Thyroid gland (tissue), 4 donors: ENCODE measurements around the gene HSF5. TPM values are rescaled to one million over a fixed set of nuclear protein-coding genes. Genes with fewer than 3 reads are reported as not detected.

Experiments
- DNase-seq, 2 donors: peaks; one replicate each; pipeline ENCODE4 v3.0.0-alpha.2; 2019
- H3K27ac ChIP-seq, 3 donors: fragments of 200-600 bp; sonication (generic); 1 replicate in 2 of 3; 2 replicates in 1 of 3; pipeline ENCODE4 v1.5.1; 2016 to 2019; ENCODE audit warnings: mild to moderate bottlenecking in 1 of 3, moderate library complexity in 1 of 3
- H3K27me3 ChIP-seq: fragments of 200-600 bp; sonication (generic); one replicate; pipeline ENCODE4 v1.5.1; 2019
- H3K36me3 ChIP-seq, 2 donors: fragments of 200-600 bp; sonication (generic); one replicate each; pipeline ENCODE4 v1.5.1; 2016 to 2019
- H3K4me1 ChIP-seq, 2 donors: fragments of 200-600 bp; sonication (generic); one replicate each; pipeline ENCODE4 v1.5.1; 2017 to 2019
- H3K4me3 ChIP-seq, 3 donors: fragments of 200-600 bp; sonication (generic); replicated peaks in 1 of 3; 1 replicate in 2 of 3; 2 replicates in 1 of 3; pipeline ENCODE4 v1.5.1; 2016; ENCODE audit warnings: mild to moderate bottlenecking in 1 of 3
- H3K9me3 ChIP-seq: fragments of 200-600 bp; sonication (generic); one replicate; pipeline ENCODE4 v1.5.1; 2017
- POLR2A ChIP-seq, 2 donors: fragments of 450-650 bp; IDR thresholded peaks; one replicate each; pipeline ENCODE4 v1.6.1; 2017; ENCODE audit warnings: antibody characterized with exemption in 2 of 2, mild to moderate bottlenecking in 2 of 2, moderate library complexity in 1 of 2
- WGBS, 2 donors: methylation state at CpG; one replicate each; pipeline ENCODE4 v1.1.5; 2017; 5-methylcytosine and 5-hydroxymethylcytosine counted together
- intact Hi-C: fragments of 100-400 bp; cut with DNase I; formaldehyde crosslinking; loops from one replicate; pipeline ENCODE4 v1.15.1; 2023
- total RNA-seq, 4 donors: library from RNA; depleted of rRNA; stranded (reverse); fragments of >200 nt; gene quantifications; one replicate each; pipeline ENCODE4 v1.2.3, GENCODE V29; 2016
- TF ChIP-seq, protein P1 (sequence below), 6 experiments: fragments of 200-600 bp in 3 of 6; fragments of 450-650 bp in 3 of 6; sonication (generic) in 3 of 6; IDR thresholded peaks; one replicate each; pipeline ENCODE4 v1.5.1; 2016 to 2019; ENCODE audit warnings: antibody characterized with exemption in 6 of 6, mild to moderate bottlenecking in 2 of 6, inconsistent platforms in 1 of 6, moderate library complexity in 1 of 6

Gene HSF5
- total RNA-seq, 4 donors from 2014 or later = 0.10 to 0.25 (median 0.12) TPM

DNA sequence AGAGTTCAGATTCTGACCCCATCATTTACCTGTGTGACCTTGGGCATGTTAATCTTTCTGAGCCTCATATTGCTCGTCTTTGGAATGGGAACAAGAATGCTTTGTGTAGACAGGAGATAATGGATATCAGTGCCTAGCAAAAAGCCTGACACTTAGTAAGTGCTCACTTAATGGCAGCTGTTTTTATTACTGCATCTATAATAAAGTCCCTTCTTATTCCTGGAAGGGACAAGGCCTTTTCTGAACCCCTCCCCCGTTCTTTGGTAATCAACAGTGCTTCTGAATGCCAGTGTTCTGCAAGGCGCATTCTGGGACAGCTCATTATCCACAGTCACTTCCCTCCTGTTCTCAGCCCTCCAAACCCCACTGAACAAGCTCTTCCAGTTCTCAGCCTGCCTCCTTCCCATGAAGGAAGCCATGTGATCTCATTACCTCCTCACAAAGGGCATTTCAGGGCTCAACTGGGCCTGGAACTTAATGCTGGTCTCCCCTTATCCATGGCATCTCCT lies 111.1 kb downstream of the HSF5 start:
- Histone ChIP-seq H3K4me3 (no peak overlapping the region), H3K27me3 (no peaks in the 10 kb centered on the region), H3K9me3 (no peaks in the 10 kb centered on the region), H3K4me1 (no peaks in the 10 kb centered on the region), H3K27ac (no peak overlapping the region), H3K36me3 (no peaks in the 10 kb centered on the region)
- intact Hi-C loops = loop anchor here (10.0 kb wide), 1 partner anchor 52 kb away; the partner anchor contains the start of gene TSPOAP1
- TF ChIP-seq, protein P1, sequence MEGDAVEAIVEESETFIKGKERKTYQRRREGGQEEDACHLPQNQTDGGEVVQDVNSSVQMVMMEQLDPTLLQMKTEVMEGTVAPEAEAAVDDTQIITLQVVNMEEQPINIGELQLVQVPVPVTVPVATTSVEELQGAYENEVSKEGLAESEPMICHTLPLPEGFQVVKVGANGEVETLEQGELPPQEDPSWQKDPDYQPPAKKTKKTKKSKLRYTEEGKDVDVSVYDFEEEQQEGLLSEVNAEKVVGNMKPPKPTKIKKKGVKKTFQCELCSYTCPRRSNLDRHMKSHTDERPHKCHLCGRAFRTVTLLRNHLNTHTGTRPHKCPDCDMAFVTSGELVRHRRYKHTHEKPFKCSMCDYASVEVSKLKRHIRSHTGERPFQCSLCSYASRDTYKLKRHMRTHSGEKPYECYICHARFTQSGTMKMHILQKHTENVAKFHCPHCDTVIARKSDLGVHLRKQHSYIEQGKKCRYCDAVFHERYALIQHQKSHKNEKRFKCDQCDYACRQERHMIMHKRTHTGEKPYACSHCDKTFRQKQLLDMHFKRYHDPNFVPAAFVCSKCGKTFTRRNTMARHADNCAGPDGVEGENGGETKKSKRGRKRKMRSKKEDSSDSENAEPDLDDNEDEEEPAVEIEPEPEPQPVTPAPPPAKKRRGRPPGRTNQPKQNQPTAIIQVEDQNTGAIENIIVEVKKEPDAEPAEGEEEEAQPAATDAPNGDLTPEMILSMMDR (IDR thresholded peaks at IDR 0.05) = no peak
- TF ChIP-seq POLR2A (IDR thresholded peaks at IDR 0.05) = no peak
- no peak for DNase-seq
- 85 to 86% methylated on average over 3 of the region's 3 CpGs for WGBS, 2 donors

DNA sequence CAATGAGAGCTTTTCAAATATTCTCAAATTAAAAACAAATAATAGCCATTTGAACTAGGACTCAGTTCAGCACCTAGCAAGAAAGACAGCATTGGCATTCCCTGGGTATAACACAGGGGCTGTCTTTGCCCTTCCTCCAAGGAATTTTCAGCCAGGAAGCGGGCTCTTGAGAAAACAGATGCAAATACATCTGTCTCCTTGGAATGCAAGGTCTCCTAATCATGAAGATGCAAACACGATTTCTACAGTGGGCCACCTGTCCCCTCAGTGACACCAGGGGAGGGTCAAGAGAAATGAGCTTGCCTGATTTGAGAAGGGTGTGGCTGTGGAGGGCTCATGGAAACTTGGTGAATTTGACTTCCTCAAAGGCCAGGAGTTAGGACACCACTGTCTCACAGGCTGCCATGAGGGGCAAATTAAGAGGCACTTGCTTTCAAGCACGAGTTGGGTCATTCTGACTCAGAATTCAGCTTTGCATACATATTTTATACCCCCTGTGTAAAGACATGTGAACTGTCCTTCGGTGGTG lies 111.7 kb downstream of the HSF5 start:
- WGBS, 2 donors = 77 to 88% methylated on average over 4 of the region's 4 CpGs
- no peaks in the 10 kb centered on the region for H3K36me3 ChIP-seq
- no peak for DNase-seq
- no peak overlapping the region for H3K4me3 ChIP-seq
- intact Hi-C loops = loop anchor here (10.0 kb wide), 1 partner anchor 52 kb away; the partner anchor contains the start of gene TSPOAP1
- TF ChIP-seq POLR2A (IDR thresholded peaks at IDR 0.05) = no peak
- TF ChIP-seq, protein P1 (IDR thresholded peaks at IDR 0.05) = no peak
- H3K4me1 ChIP-seq = no peaks in the 10 kb centered on the region
- no peaks in the 10 kb centered on the region for H3K27me3 ChIP-seq
- H3K9me3 ChIP-seq = no peaks in the 10 kb centered on the region
- H3K27ac ChIP-seq = no peak overlapping the region

DNA sequence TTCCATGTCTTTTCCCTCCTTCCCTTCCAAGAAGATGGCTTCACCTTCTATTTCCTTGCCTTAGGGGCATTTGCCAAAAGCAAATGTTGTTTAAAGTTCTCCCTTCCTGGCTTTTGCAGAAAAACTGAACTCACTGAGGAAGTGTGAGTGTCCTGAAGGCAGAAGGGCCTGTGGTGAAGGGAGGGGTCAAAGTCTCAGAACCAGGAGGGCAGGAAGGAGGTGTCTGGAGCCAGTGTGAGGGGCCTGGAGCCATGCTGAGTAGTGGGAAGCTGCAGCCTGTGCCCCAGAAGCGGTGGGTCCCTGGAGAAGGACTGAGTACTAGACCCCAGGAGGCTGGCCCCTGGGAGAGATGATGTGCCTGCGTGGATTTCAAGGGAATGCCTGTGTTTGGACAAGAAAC lies 112.4 kb downstream of the HSF5 start:
- Histone ChIP-seq H3K4me3 (no peak overlapping the region), H3K27ac (no peak overlapping the region), H3K4me1 (no peaks in the 10 kb centered on the region), H3K36me3 (no peaks in the 10 kb centered on the region), H3K27me3 (no peaks in the 10 kb centered on the region), H3K9me3 (no peaks in the 10 kb centered on the region)
- WGBS, 2 donors = 83 to 92% methylated on average over 2 of the region's 2 CpGs
- no peak for DNase-seq
- TF ChIP-seq, protein P1 (IDR thresholded peaks at IDR 0.05) = no peak
- intact Hi-C loops = loop anchor here (10.0 kb wide), 1 partner anchor 51 kb away; the partner anchor contains the start of gene TSPOAP1

DNA sequence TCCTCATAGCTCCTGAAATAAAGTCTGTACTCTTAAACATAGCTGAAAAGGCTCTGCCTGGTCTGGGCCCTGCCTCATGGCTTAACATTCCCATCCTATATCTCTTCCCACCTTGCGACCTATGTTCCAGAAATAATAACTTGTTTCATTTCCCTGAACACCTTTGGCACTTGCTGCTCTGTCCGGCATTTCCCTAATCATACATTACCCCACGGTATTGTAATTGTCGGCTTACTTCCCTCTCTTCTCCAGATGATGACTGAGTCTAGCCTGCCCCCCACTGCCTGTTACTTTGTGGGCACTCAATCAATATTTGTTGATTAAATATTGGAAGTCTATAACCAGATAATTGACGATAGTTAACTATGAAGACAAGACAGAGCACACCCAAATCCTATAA lies 113.0 kb downstream of the HSF5 start:
- TF ChIP-seq POLR2A (IDR thresholded peaks at IDR 0.05) = no peak
- TF ChIP-seq, protein P1 (IDR thresholded peaks at IDR 0.05) = no peak
- H3K27me3 ChIP-seq = no peaks in the 10 kb centered on the region
- no peak for DNase-seq

DNA sequence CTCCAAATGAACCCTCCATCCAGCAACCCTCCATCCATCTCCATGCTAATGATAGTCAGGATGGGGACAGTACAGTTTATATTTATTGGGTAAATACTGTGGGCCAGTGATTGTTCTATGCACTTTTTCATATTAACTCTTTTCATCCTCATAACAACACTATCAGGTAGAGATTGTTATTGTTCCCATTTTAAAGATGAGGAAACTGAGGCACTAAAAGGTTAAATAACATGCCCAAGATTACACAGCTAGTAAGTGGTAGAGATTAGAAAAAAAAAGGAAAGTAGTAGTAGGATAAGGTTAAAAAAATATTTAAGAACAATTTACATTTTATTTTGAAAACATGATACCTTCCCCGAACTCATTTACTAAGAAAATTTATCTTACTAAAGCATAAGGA lies 114.3 kb downstream of the HSF5 start:
- H3K36me3 ChIP-seq = no peaks in the 10 kb centered on the region
- intact Hi-C loops = loop anchor here (10.0 kb wide), 1 partner anchor 49 kb away; the partner anchor contains the start of gene TSPOAP1
- no peak for DNase-seq
- H3K27me3 ChIP-seq = no peaks in the 10 kb centered on the region
- no peak overlapping the region for H3K4me3 ChIP-seq
- no peak overlapping the region for H3K27ac ChIP-seq
- TF ChIP-seq, protein P1 (IDR thresholded peaks at IDR 0.05) = no peak
- no peak for TF ChIP-seq POLR2A (IDR thresholded peaks at IDR 0.05)
- H3K9me3 ChIP-seq = no peaks in the 10 kb centered on the region
- 95 to 98% methylated on average over 1 of the region's 1 CpG for WGBS, 2 donors
- H3K4me1 ChIP-seq = no peaks in the 10 kb centered on the region

More for the DNA sequence above, 113.0 kb downstream of the HSF5 start:
- Histone ChIP-seq H3K4me1 (no peaks in the 10 kb centered on the region), H3K4me3 (no peak overlapping the region), H3K9me3 (no peaks in the 10 kb centered on the region), H3K27ac (no peak overlapping the region), H3K36me3 (no peaks in the 10 kb centered on the region)
- intact Hi-C loops = loop anchor here (10.0 kb wide), 1 partner anchor 50 kb away; the partner anchor contains the start of gene TSPOAP1
- 86% methylated on average over 5 of the region's 5 CpGs for WGBS, 2 donors
